Activated T-cell treated with anti-CD3 and anti-CD28 coated beads, Interleukin-2, amount 50 U/mL, for 4 hours (primary cell): ENCODE measurements around the gene CREBZF. TPM values are rescaled to one million over a fixed set of nuclear protein-coding genes. Genes with fewer than 3 reads are reported as not detected.
"Not testable (repeated sequence)": the region's sequence is repeated elsewhere in the genome, so short reads cannot be mapped to it uniquely, and the experiment has no call there.

Experiments
- ATAC-seq, 2 donors: fragments of 200-7000 bp; cut with Tn5 transposase; one replicate each; pipeline ENCODE4 v1.10.0; 2021
- DNase-seq: peaks from one replicate; pipeline ENCODE4 v3.0.0-alpha.2; 2020
- H3K27me3 Mint-ChIP-seq: one replicate; pipeline ENCODE4 v1.8.0; 2021; ENCODE audit warnings: low read depth, mixed read lengths
- H3K36me3 Mint-ChIP-seq: one replicate; pipeline ENCODE4 v1.8.0; 2022; ENCODE audit warnings: mixed read lengths; ENCODE audit not compliant: insufficient read depth
- H3K4me1 Mint-ChIP-seq: one replicate; pipeline ENCODE4 v1.8.0; 2021; ENCODE audit warnings: low read depth, mixed read lengths
- H3K4me3 Mint-ChIP-seq: one replicate; pipeline ENCODE4 v1.8.0; 2021; ENCODE audit warnings: mild to moderate bottlenecking, moderate library complexity, mixed read lengths
- H3K9me3 Mint-ChIP-seq: one replicate; pipeline ENCODE4 v1.8.0; 2021; ENCODE audit warnings: mixed read lengths
- total RNA-seq, 3 donors: library from RNA; stranded (reverse); gene quantifications; one replicate each; pipeline ENCODE4 v1.2.1, GENCODE V29; 2021

The CREBZF gene
- total RNA-seq, 3 donors from 2014 or later: 28.9 to 31.9 (median 31.1) TPM

- no peak for ATAC-seq
- H3K27me3 Mint-ChIP-seq: no peaks in the 10 kb centered on the region
Observed at GRCh38 chr11:85620256-85620655, 44.7 kb downstream of the CREBZF start.

GRCh38 chr11:85619499-85619898, 45.4 kb downstream of the CREBZF start:
- Mint-ChIP-seq H3K36me3 (peaks cover 2% of the 10 kb centered on the region), H3K4me1 (peaks cover 1% of the 10 kb centered on the region), H3K9me3 (no peaks in the 10 kb centered on the region), H3K4me3 (no peak overlapping the region), H3K27me3 (no peaks in the 10 kb centered on the region)
- DNase-seq: no peak
- no peak for ATAC-seq

More at GRCh38 chr11:85620256-85620655, 44.7 kb downstream of the CREBZF start:
- H3K4me1 Mint-ChIP-seq: peaks cover 2% of the 10 kb centered on the region
- H3K9me3 Mint-ChIP-seq: no peaks in the 10 kb centered on the region
- H3K36me3 Mint-ChIP-seq: peaks cover 2% of the 10 kb centered on the region
- no peak overlapping the region for H3K4me3 Mint-ChIP-seq
- no peak for DNase-seq

GRCh38 chr11:85611643-85612042, 53.3 kb downstream of the CREBZF start:
- not testable (repeated sequence) for H3K4me1 Mint-ChIP-seq, H3K9me3 Mint-ChIP-seq, H3K4me3 Mint-ChIP-seq, DNase-seq, H3K27me3 Mint-ChIP-seq, ATAC-seq, H3K36me3 Mint-ChIP-seq

Other genes with a start within 250 kb of the CREBZF start
- gene DLG2, start 37.8 kb downstream of the CREBZF start, total RNA-seq: 1 to 10 TPM in 1 of 3 donors, under 1 TPM in 2; 0.54 to 1.3 (median 0.58) TPM
- 10 to 100 TPM; 51.8 to 58.8 (median 56.1) TPM for gene TMEM126B, start 36.5 kb downstream of the CREBZF start, total RNA-seq
- gene TMEM126A, start 17.2 kb downstream of the CREBZF start, total RNA-seq: 10 to 100 TPM; 80.7 to 86.5 (median 81.1) TPM
- gene CCDC89, start 21.1 kb upstream of the CREBZF start, total RNA-seq: not detected
- 1 to 10 TPM; 2.7 to 5.8 (median 2.7) TPM for gene SYTL2, start 146.0 kb upstream of the CREBZF start, total RNA-seq
- gene CCDC83, start 190.3 kb upstream of the CREBZF start, total RNA-seq: not detected